Measurements from ENCODE around the gene MAPK14. TPM values are rescaled to one million over a fixed set of nuclear protein-coding genes. Genes with fewer than 3 reads are reported as not detected.

Gene MAPK14
- total RNA-seq, 1 experiment from 2014 or later: 60.4 TPM

GRCh38 chr6:36095497-36096391 is 68.1 kb downstream of the MAPK14 start:
- POLR2A ChIA-PET (ENCODE audit: unreplicated experiment): no interaction called here
- TF ChIP-seq EZH2 (IDR thresholded peaks at IDR 0.05; ENCODE audit: low read depth): no peak
- no peak; the same call in 1 of the 2 replicates for TF ChIP-seq CTCF (conservative IDR thresholded peaks at IDR 0.05)

GRCh38 chr6:36098253-36098919 is 70.8 kb downstream of the MAPK14 start:
- no peaks in the 10 kb centered on the region for H4K20me1 ChIP-seq (ENCODE audit: insufficient read depth)
- H3K79me2 ChIP-seq (ENCODE audit: low read depth): no peaks in the 10 kb centered on the region
- H3F3A ChIP-seq (ENCODE audit: insufficient read depth, low read depth): peaks cover 16% of the 10 kb centered on the region
- H3K9me2 ChIP-seq (ENCODE audit: insufficient read depth): no peaks in the 10 kb centered on the region
- intact Hi-C loops (cut with micrococcal nuclease; ENCODE audit: unreplicated experiment): loop anchor here (10.0 kb wide), 3 partner anchors 514 to 804 kb away; partner anchors contain the start of gene DEF6
- TF ChIP-seq CTCF (conservative IDR thresholded peaks at IDR 0.05) (no peak), EZH2 (IDR thresholded peaks at IDR 0.05; ENCODE audit: low read depth) (no peak)
- ChIA-PET POLR2A (ENCODE audit: unreplicated experiment) (no interaction called here), CTCF (no interaction called here)
- H3K27ac ChIP-seq: no peak overlapping the region
- H3K4me1 ChIP-seq (replicated peaks; ENCODE audit: insufficient read depth): no peaks in the 10 kb centered on the region; the same call in 1 of the 2 replicates
- no TSS peak for BruUV-seq (replicated peaks)
- DNase-seq: no peak
- no peaks in the 10 kb centered on the region for H3K27me3 ChIP-seq (ENCODE audit: insufficient read depth, low read depth)
- H3K4me2 ChIP-seq: no peak overlapping the region
- no peak overlapping the region for H2AFZ ChIP-seq
- no peak overlapping the region for H3K4me3 ChIP-seq
- H3K36me3 ChIP-seq (ENCODE audit: low read depth): peaks cover 28% of the 10 kb centered on the region
- no peaks in the 10 kb centered on the region for H3K9me3 ChIP-seq (ENCODE audit: insufficient read depth, low read depth)

More at GRCh38 chr6:36095497-36096391, 68.1 kb downstream of the MAPK14 start:
- H2AFZ ChIP-seq: no peak overlapping the region
- H3K9me2 ChIP-seq (ENCODE audit: insufficient read depth): no peaks in the 10 kb centered on the region
- CTCF ChIA-PET: interaction anchor here (1.0 to 1.6 kb wide), 2 partner anchors 25 to 68 kb away, joined by 4 to 7 read pairs; partner anchors contain the start of gene MAPK14
- peaks cover 19% of the 10 kb centered on the region for H3F3A ChIP-seq (ENCODE audit: insufficient read depth, low read depth)
- intact Hi-C loops (cut with micrococcal nuclease; ENCODE audit: unreplicated experiment): loop anchor here (1.0 to 10.0 kb wide), 5 partner anchors 68 to 801 kb away; partner anchors contain the start of genes ARMC12, DEF6 and MAPK14
- H3K79me2 ChIP-seq (ENCODE audit: low read depth): no peaks in the 10 kb centered on the region
- H3K4me3 ChIP-seq: no peak overlapping the region
- no peak overlapping the region for H3K4me2 ChIP-seq
- no peaks in the 10 kb centered on the region for H3K9me3 ChIP-seq (ENCODE audit: insufficient read depth, low read depth)
- no peaks in the 10 kb centered on the region for H3K27me3 ChIP-seq (ENCODE audit: insufficient read depth, low read depth)
- peaks cover 13% of the 10 kb centered on the region for H3K36me3 ChIP-seq (ENCODE audit: low read depth)
- H4K20me1 ChIP-seq (ENCODE audit: insufficient read depth): no peaks in the 10 kb centered on the region
- H3K27ac ChIP-seq: no peak overlapping the region
- DNase-seq: no peak
- H3K4me1 ChIP-seq (replicated peaks; ENCODE audit: insufficient read depth): no peaks in the 10 kb centered on the region; the same call in 1 of the 2 replicates
- BruUV-seq (replicated peaks): no TSS peak

GRCh38 chr6:36098920-36099647 is 71.5 kb downstream of the MAPK14 start:
- Histone ChIP-seq H3K9me2 (ENCODE audit: insufficient read depth) (no peaks in the 10 kb centered on the region), H3K9me3 (ENCODE audit: insufficient read depth, low read depth) (no peaks in the 10 kb centered on the region), H3F3A (ENCODE audit: insufficient read depth, low read depth) (peaks cover 11% of the 10 kb centered on the region), H3K4me3 (no peak overlapping the region), H3K79me2 (ENCODE audit: low read depth) (no peaks in the 10 kb centered on the region), H3K4me2 (no peak overlapping the region), H3K4me1 (replicated peaks; ENCODE audit: insufficient read depth) (no peaks in the 10 kb centered on the region; the same call in 1 of the 2 replicates), H3K27me3 (ENCODE audit: insufficient read depth, low read depth) (no peaks in the 10 kb centered on the region), H2AFZ (no peak overlapping the region), H4K20me1 (ENCODE audit: insufficient read depth) (no peaks in the 10 kb centered on the region), H3K36me3 (ENCODE audit: low read depth) (peaks cover 32% of the 10 kb centered on the region), H3K27ac (no peak overlapping the region)
- no peak for TF ChIP-seq CTCF (conservative IDR thresholded peaks at IDR 0.05)
- TF ChIP-seq EZH2 (IDR thresholded peaks at IDR 0.05; ENCODE audit: low read depth): no peak
- POLR2A ChIA-PET (ENCODE audit: unreplicated experiment): no interaction called here
- intact Hi-C loops (cut with micrococcal nuclease; ENCODE audit: unreplicated experiment): loop anchor here (10.0 kb wide), 3 partner anchors 514 to 804 kb away; partner anchors contain the start of gene DEF6
- CTCF ChIA-PET: no interaction called here
- BruUV-seq (replicated peaks): no TSS peak
- no peak for DNase-seq

All from PC-9 (cell line).